Dermis blood vessel endothelial cell (primary cell): ENCODE data around the gene ALKBH3. TPM values are rescaled to one million over a fixed set of nuclear protein-coding genes. Genes with fewer than 3 reads are reported as not detected.

ENCODE experiments used
- DNase-seq: peaks from one replicate; pipeline ENCODE4 v3.0.0; 2010
- total RNA-seq: library from RNA; depleted of rRNA; stranded (reverse); fragments of >200 nt; gene quantifications from 2 replicates; pipeline ENCODE4 v1.2.3, GENCODE V29; 2014

Gene ALKBH3
- total RNA-seq, 1 donor from 2014 or later, result 27.4 TPM

- no peak for DNase-seq
Observed at GRCh38 chr11:43895601-43896000, 15.0 kb downstream of the ALKBH3 start.

DNA sequence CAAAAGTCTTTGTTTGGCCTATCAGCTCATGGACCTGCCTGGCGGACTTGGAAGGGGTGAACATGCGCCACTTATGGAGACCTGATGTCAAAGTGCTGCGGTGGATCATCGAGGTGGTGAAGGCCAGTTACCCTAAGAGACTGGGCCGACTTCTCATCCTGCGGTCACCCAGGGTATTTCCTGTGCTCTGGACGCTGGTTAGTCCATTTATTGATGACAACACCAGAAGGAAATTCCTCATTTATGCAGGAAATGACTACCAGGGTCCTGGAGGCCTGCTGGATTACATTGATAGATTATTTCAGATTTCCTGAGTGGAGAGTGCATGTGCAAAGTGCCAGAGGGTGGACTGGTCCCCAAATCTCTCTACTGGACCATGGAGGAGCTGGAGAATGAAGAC is 17.9 kb downstream of the ALKBH3 start:
- peak; percentile 81 for DNase-seq

- no peak for DNase-seq
Observed at GRCh38 chr11:43899094-43899493, 18.5 kb downstream of the ALKBH3 start.

- DNase-seq, result no peak
Observed at GRCh38 chr11:43901551-43901950, 20.9 kb downstream of the ALKBH3 start.

DNA sequence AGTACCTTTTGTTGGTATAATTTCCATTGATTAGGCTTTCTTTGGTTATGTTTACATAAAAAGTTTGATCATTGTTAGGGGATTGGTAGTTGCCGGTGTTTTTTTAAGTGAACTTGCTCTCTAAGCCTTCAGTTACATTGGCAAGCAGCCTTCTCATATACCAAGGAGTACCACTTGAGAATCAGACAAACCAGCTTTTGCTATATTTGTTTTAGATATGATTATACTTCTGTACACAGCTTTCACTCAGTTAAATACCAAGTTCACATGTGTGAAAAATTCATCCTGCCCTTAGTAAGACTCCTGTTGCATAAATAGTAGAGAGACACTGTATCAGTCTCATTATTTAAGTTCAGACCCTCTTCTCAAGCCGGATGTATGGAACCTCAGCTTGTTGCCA is 22.4 kb downstream of the ALKBH3 start:
- DNase-seq, result no peak

GRCh38 chr11:43903969-43904368 is 23.3 kb downstream of the ALKBH3 start:
- no peak for DNase-seq

- peak; percentile 59 for DNase-seq
Observed at GRCh38 chr11:43904742-43905535, 24.3 kb downstream of the ALKBH3 start.

GRCh38 chr11:43905813-43906241 is 25.2 kb downstream of the ALKBH3 start:
- peak; percentile 94 for DNase-seq

GRCh38 chr11:43907028-43907975 is 26.7 kb downstream of the ALKBH3 start:
- no peak for DNase-seq

DNA sequence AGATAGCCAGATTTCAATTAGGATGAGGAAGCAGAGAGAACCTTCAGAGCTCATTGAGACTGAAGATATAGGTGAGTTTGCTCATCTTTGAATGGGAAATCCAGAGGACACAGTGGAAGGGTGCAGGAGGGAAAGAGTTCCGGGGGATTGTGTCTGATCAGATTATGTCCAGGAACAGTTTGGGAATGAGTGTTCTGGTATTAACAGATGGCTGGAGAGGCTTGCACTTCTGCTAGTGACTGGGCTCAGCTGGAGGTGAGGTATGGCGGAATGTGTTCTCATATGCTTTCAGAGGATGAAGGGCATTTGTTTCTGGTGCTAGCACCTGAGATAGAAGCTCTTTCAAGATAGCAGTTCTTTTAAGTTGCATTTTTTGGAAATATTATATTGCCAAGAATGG is 27.6 kb downstream of the ALKBH3 start:
- no peak for DNase-seq

DNA sequence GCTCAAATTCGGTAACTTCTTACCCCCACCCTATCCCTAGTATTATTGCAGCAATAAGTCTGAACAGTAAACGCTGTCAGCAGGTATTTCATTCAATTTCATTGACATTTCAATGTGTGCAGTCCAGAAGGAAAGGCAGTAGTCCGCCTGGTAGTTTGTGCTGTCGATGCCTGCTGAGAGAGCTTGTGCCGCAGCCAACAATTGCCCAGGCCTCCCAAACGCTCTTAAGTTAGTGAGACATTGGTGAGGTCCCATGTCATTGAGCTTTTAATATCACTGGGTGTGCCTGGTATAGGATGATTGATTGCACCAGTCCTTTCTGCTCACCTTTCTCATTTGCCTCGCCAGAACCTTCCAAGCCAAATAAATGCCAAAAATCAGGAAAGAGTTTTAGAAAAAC is 28.1 kb downstream of the ALKBH3 start:
- DNase-seq, result no peak

DNA sequence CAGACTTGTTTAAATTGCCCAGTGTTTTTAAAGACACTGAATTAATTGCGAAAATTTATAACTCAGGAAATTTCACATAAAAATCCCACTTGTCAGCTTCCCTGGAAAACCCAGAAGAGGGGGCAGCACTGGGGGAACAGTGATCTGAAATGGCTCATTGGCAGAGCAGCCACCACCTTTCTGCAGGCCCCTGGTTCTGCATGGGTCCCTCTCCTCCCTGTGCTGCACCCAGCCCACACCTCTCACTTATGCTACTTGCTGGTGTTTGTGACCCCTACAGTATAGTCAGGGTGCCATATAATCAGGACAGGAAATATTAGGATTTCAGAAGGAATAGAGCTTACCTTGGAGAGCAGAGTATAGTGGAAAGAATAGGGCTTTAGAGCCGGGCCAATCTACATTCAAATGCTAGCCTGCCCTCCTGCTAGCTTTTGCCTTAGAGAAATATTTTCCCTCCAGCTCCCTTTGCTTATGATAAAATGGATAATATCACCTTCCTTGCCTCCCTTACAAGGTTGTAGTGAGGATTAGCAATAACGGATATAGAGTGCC is 33.3 kb downstream of the ALKBH3 start:
- DNase-seq, result no peak

DNA sequence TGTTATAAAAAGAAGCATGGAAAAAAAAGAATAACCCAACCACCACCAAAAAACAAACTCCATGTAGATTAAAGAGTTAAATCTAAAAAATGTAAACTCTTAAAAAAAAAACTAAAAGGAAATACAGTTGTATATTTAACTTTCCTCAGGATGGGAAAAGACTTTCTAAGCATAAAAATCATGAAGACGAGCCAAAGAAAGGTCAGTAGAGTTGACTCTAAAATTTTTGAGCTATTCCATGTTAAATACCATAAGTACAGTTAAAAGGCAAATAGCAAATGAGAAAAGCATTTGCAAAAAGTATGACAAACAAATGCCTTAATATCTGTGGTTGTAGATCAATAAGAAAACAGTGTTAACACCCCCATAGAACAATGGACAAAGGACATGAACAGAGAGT is 33.8 kb downstream of the ALKBH3 start:
- no peak for DNase-seq

DNA sequence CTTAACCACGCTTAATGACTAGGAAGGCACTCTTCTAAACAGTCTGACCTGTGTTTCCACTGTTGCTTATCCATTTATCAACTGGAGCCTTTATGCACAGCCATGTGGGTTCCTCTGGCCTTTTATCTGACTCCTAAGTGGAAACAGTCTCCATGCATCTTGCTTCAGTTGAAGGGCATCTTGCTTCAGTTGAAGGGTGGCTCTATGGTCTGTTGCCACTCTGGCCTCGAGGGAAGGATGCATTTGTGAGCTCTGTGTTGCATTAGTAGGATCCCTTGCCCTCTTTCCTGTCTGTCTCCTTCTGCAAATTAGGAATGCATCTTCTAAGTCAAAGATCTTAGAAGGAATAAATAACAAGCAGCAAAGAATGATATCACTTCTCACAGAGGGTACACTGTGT is 36.0 kb downstream of the ALKBH3 start:
- DNase-seq, result no peak

- DNase-seq, result no peak
Observed at GRCh38 chr11:43917851-43918250, 37.2 kb downstream of the ALKBH3 start.

- no peak for DNase-seq
Observed at GRCh38 chr11:43918662-43919061, 38.0 kb downstream of the ALKBH3 start.

- DNase-seq, result no peak
Observed at GRCh38 chr11:43919852-43920597, 39.4 kb downstream of the ALKBH3 start.

DNA sequence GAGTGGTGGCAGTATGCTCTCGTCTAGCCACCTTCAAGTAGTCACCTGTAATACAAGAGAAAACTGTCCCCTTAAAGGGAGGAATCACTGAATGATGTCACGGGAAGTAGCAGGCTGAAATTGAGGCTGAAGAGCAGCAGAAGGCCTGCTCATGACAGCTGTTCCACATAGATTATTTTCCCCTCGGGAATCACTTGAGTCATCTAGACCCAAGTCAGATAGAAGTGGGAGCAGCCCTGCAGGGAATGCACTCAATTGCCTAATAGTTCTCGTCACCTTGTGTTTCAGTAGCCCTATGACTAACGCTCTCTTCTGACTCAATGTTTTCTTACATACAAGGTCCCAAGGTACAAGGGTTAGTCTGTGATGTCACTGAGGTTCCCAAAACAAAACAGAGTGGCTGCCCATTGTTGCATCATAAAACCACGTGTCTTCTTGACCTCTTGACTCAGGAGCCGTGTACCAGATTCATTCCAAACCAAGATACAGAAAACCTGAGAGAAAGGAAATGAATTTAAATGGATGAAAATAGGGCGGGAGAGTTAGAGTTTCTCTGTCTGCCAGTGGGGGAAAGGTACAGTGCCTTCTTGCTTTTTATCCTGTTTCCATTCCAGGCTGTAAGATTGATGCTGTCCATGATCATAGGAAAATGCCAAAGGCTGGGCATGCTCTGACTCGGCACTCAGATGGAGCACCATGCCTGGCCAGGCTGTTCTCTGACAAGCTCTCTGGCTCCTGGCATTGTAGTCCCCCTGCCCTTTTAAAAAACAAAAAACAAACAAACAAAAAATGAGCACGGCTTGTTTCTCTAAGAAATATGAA is 40.2 kb downstream of the ALKBH3 start:
- DNase-seq, result peak; percentile 96

GRCh38 chr11:43921561-43922294 is 41.1 kb downstream of the ALKBH3 start:
- no peak for DNase-seq

DNA sequence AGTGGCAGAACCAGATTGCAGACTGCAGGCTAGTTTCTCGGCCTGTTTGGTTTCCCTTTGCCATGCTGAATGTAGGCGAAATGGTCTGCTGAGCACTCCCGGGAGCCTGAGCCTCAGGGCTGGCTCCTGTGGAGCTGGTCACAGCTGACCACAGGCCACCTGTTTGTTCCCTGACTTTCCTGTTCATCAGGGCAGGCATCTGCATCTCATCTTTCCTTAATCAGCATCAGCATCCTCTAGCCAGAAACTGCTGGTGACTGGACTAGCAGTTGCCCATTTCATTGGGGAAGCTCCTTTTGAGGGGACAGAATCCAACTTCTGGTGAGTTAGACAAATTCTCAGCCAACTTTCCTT is 41.6 kb downstream of the ALKBH3 start:
- DNase-seq, result no peak
